ENCODE measurements around the gene PCDHGB7. TPM values are rescaled to one million over a fixed set of nuclear protein-coding genes. Genes with fewer than 3 reads are reported as not detected.

PCDHGB7 gene
- total and polyA plus RNA-seq, 7 donors = 0.60 to 19.4 (median 16.3) TPM; not detected in 1

GRCh38 chr5:141441571-141442170 is 24.2 kb downstream of the PCDHGB7 start:
- Histone ChIP-seq H3K36me3 (peaks cover 0 to 4% (median 0%) of the 10 kb centered on the region in 4 donors), H3K9me3 (peaks cover 12 to 56% (median 30%) of the 10 kb centered on the region in 4 donors), H3K27ac (no peak overlapping the region), H3K27me3 (no peaks in the 10 kb centered on the region), H3K4me1 (no peaks in the 10 kb centered on the region), H3K4me3 (no peak overlapping the region)
- 59 to 78% methylated on average over 50 of the region's 50 CpGs for WGBS, 2 donors
- DNase-seq = no peak
- TF ChIP-seq POLR2AphosphoS5 (IDR thresholded peaks at IDR 0.05) (no peak), EP300 (IDR thresholded peaks at IDR 0.05) (no peak), POLR2A (IDR thresholded peaks at IDR 0.05) (no peak), CTCF (IDR thresholded peaks at IDR 0.05) (no peak)
- intact Hi-C loops (cut with DNase I) = no loop called here

GRCh38 chr5:141465351-141465750 is 47.9 kb downstream of the PCDHGB7 start:
- no peaks in the 10 kb centered on the region for H3K9me3 ChIP-seq
- H3K4me1 ChIP-seq = no peaks in the 10 kb centered on the region
- no peak for DNase-seq
- no peaks in the 10 kb centered on the region for H3K27me3 ChIP-seq
- intact Hi-C loops (cut with DNase I) = no loop called here
- peaks cover 0 to 7% (median 0%) of the 10 kb centered on the region in 4 donors for H3K36me3 ChIP-seq
- no peak overlapping the region for H3K4me3 ChIP-seq
- TF ChIP-seq POLR2AphosphoS5 (IDR thresholded peaks at IDR 0.05) (no peak), POLR2A (IDR thresholded peaks at IDR 0.05) (no peak), EP300 (IDR thresholded peaks at IDR 0.05) (no peak), CTCF (IDR thresholded peaks at IDR 0.05) (no peak)
- WGBS, 2 donors = 94 to 97% methylated on average over 3 of the region's 3 CpGs
- no peak overlapping the region for H3K27ac ChIP-seq

Other genes with a start within 250 kb of the PCDHGB7 start
Only the 30 nearest of the 37 such genes appear.
- gene PCDHB11, start 218.1 kb upstream of the PCDHGB7 start, total RNA-seq = 1 to 10 TPM; 1.8 to 5.0 (median 3.6) TPM
- gene PCDHB11, start 218.1 kb upstream of the PCDHGB7 start, polyA plus RNA-seq = under 1 TPM in 1 of 3 donors, not detected in 2; 0.34 TPM
- gene PCDHB12, start 209.0 kb upstream of the PCDHGB7 start, total RNA-seq = 10 to 100 TPM in 1 of 4 donors, 1 to 10 TPM in 3; 4.3 to 10.2 (median 5.7) TPM
- under 1 TPM in 2 of 3 donors, not detected in 1; 0.34 to 0.60 TPM for gene PCDHB12, start 209.0 kb upstream of the PCDHGB7 start, polyA plus RNA-seq
- 1 to 10 TPM; 3.3 to 7.8 (median 6.1) TPM for gene PCDHB13, start 203.8 kb upstream of the PCDHGB7 start, total RNA-seq
- under 1 TPM in 2 of 3 donors, not detected in 1; 0.23 to 0.52 TPM for gene PCDHB13, start 203.8 kb upstream of the PCDHGB7 start, polyA plus RNA-seq
- gene PCDHB14, start 194.3 kb upstream of the PCDHGB7 start, total RNA-seq = 10 to 100 TPM in 1 of 4 donors, 1 to 10 TPM in 3; 6.3 to 10.5 (median 8.3) TPM
- 1 to 10 TPM in 1 of 3 donors, not detected in 2; 1.0 TPM for gene PCDHB14, start 194.3 kb upstream of the PCDHGB7 start, polyA plus RNA-seq
- 1 to 10 TPM; 2.9 to 7.3 (median 5.4) TPM for gene PCDHB15, start 172.3 kb upstream of the PCDHGB7 start, total RNA-seq
- under 1 TPM in 2 of 3 donors, not detected in 1; 0.23 to 0.93 TPM for gene PCDHB15, start 172.3 kb upstream of the PCDHGB7 start, polyA plus RNA-seq
- gene SLC25A2, start 113.6 kb upstream of the PCDHGB7 start, total RNA-seq = under 1 TPM in 2 of 4 donors, not detected in 2; 0.81 to 0.82 TPM
- under 1 TPM in 1 of 3 donors, not detected in 2; 0.35 TPM for gene SLC25A2, start 113.6 kb upstream of the PCDHGB7 start, polyA plus RNA-seq
- gene TAF7, start 96.9 kb upstream of the PCDHGB7 start, total RNA-seq = 10 to 100 TPM; 44.9 to 62.2 (median 48.1) TPM
- gene TAF7, start 96.9 kb upstream of the PCDHGB7 start, polyA plus RNA-seq = 10 to 100 TPM; 60.1 to 68.0 (median 62.7) TPM
- 1 to 10 TPM in 3 of 4 donors, under 1 TPM in 1; 0.71 to 1.4 (median 1.1) TPM for gene PCDHGA1, start 87.2 kb upstream of the PCDHGB7 start, total RNA-seq
- gene PCDHGA1, start 87.2 kb upstream of the PCDHGB7 start, polyA plus RNA-seq = under 1 TPM in 1 of 3 donors, not detected in 2; 0.26 TPM
- 1 to 10 TPM; 2.8 to 4.9 (median 3.8) TPM for gene PCDHGA2, start 78.9 kb upstream of the PCDHGB7 start, total RNA-seq
- gene PCDHGA2, start 78.9 kb upstream of the PCDHGB7 start, polyA plus RNA-seq = under 1 TPM in 1 of 3 donors, not detected in 2; 0.47 TPM
- gene PCDHGA3, start 73.8 kb upstream of the PCDHGB7 start, total RNA-seq = 1 to 10 TPM; 1.5 to 4.4 (median 3.1) TPM
- gene PCDHGA3, start 73.8 kb upstream of the PCDHGB7 start, polyA plus RNA-seq = under 1 TPM in 2 of 3 donors, not detected in 1; 0.19 to 0.60 TPM
- 1 to 10 TPM; 2.5 to 8.4 (median 4.1) TPM for gene PCDHGB1, start 67.6 kb upstream of the PCDHGB7 start, total RNA-seq
- gene PCDHGB1, start 67.6 kb upstream of the PCDHGB7 start, polyA plus RNA-seq = under 1 TPM in 1 of 3 donors, not detected in 2; 0.26 TPM
- 10 to 100 TPM in 1 of 4 donors, 1 to 10 TPM in 3; 5.0 to 11.3 (median 6.7) TPM for gene PCDHGA4, start 62.7 kb upstream of the PCDHGB7 start, total RNA-seq
- under 1 TPM in 1 of 3 donors, not detected in 2; 0.47 TPM for gene PCDHGA4, start 62.7 kb upstream of the PCDHGB7 start, polyA plus RNA-seq
- gene PCDHGB2, start 57.7 kb upstream of the PCDHGB7 start, total RNA-seq = 10 to 100 TPM in 2 of 4 donors, 1 to 10 TPM in 2; 4.3 to 12.9 (median 8.0) TPM
- gene PCDHGB2, start 57.7 kb upstream of the PCDHGB7 start, polyA plus RNA-seq = under 1 TPM in 1 of 3 donors, not detected in 2; 0.51 TPM
- 1 to 10 TPM; 5.3 to 8.3 (median 7.2) TPM for gene PCDHGA5, start 53.5 kb upstream of the PCDHGB7 start, total RNA-seq
- gene PCDHGA5, start 53.5 kb upstream of the PCDHGB7 start, polyA plus RNA-seq = under 1 TPM in 1 of 3 donors, not detected in 2; 0.57 TPM
- gene PCDHGB3, start 47.4 kb upstream of the PCDHGB7 start, total RNA-seq = 10 to 100 TPM in 1 of 4 donors, 1 to 10 TPM in 3; 6.1 to 16.1 (median 7.7) TPM
- gene PCDHGB3, start 47.4 kb upstream of the PCDHGB7 start, polyA plus RNA-seq = under 1 TPM in 2 of 3 donors, not detected in 1; under 0.01 to 0.41 TPM
- 10 to 100 TPM in 2 of 4 donors, 1 to 10 TPM in 2; 5.4 to 13.6 (median 8.4) TPM for gene PCDHGA6, start 43.8 kb upstream of the PCDHGB7 start, total RNA-seq
- gene PCDHGA6, start 43.8 kb upstream of the PCDHGB7 start, polyA plus RNA-seq = under 1 TPM in 1 of 3 donors, not detected in 2; 0.85 TPM
- gene PCDHGA7, start 34.9 kb upstream of the PCDHGB7 start, total RNA-seq = 10 to 100 TPM in 3 of 4 donors, 1 to 10 TPM in 1; 8.2 to 15.2 (median 10.9) TPM
- under 1 TPM in 1 of 3 donors, not detected in 2; 0.42 TPM for gene PCDHGA7, start 34.9 kb upstream of the PCDHGB7 start, polyA plus RNA-seq
- gene PCDHGB4, start 30.0 kb upstream of the PCDHGB7 start, total RNA-seq = 1 to 10 TPM; 6.1 to 9.1 (median 7.5) TPM
- under 1 TPM in 1 of 3 donors, not detected in 2; 0.54 TPM for gene PCDHGB4, start 30.0 kb upstream of the PCDHGB7 start, polyA plus RNA-seq
- 1 to 10 TPM; 4.4 to 7.9 (median 6.6) TPM for gene PCDHGA8, start 25.0 kb upstream of the PCDHGB7 start, total RNA-seq
- under 1 TPM in 1 of 3 donors, not detected in 2; 0.16 TPM for gene PCDHGA8, start 25.0 kb upstream of the PCDHGB7 start, polyA plus RNA-seq
- 10 to 100 TPM; 10.0 to 16.6 (median 11.8) TPM for gene PCDHGB5, start 19.7 kb upstream of the PCDHGB7 start, total RNA-seq
- 1 to 10 TPM in 1 of 3 donors, under 1 TPM in 1, not detected in 1; 0.23 to 1.3 TPM for gene PCDHGB5, start 19.7 kb upstream of the PCDHGB7 start, polyA plus RNA-seq
- 10 to 100 TPM in 3 of 4 donors, 1 to 10 TPM in 1; 7.5 to 15.8 (median 11.3) TPM for gene PCDHGA9, start 14.9 kb upstream of the PCDHGB7 start, total RNA-seq
- gene PCDHGA9, start 14.9 kb upstream of the PCDHGB7 start, polyA plus RNA-seq = under 1 TPM in 1 of 3 donors, not detected in 2; 0.79 TPM
- 10 to 100 TPM in 3 of 4 donors, 1 to 10 TPM in 1; 8.9 to 15.0 (median 12.1) TPM for gene PCDHGB6, start 9.7 kb upstream of the PCDHGB7 start, total RNA-seq
- gene PCDHGB6, start 9.7 kb upstream of the PCDHGB7 start, polyA plus RNA-seq = 1 to 10 TPM in 1 of 3 donors, not detected in 2; 1.2 TPM
- 10 to 100 TPM in 2 of 4 donors, 1 to 10 TPM in 2; 6.1 to 11.5 (median 9.0) TPM for gene PCDHGA10, start 4.7 kb upstream of the PCDHGB7 start, total RNA-seq
- 1 to 10 TPM in 1 of 3 donors, under 1 TPM in 2; 0.23 to 1.0 (median 0.60) TPM for gene PCDHGA10, start 4.7 kb upstream of the PCDHGB7 start, polyA plus RNA-seq
- 10 to 100 TPM in 1 of 4 donors, 1 to 10 TPM in 3; 6.1 to 10.8 (median 8.1) TPM for gene PCDHGA11, start 3.4 kb downstream of the PCDHGB7 start, total RNA-seq
- under 1 TPM in 1 of 3 donors, not detected in 2; 0.89 TPM for gene PCDHGA11, start 3.4 kb downstream of the PCDHGB7 start, polyA plus RNA-seq
- 10 to 100 TPM in 2 of 4 donors, 1 to 10 TPM in 2; 5.4 to 14.1 (median 11.3) TPM for gene PCDHGA12, start 12.8 kb downstream of the PCDHGB7 start, total RNA-seq
- gene PCDHGA12, start 12.8 kb downstream of the PCDHGB7 start, polyA plus RNA-seq = under 1 TPM in 1 of 3 donors, not detected in 2; 0.80 TPM
- gene PCDHGC3, start 58.3 kb downstream of the PCDHGB7 start, total RNA-seq = 10 to 100 TPM; 31.4 to 47.8 (median 39.4) TPM
- 10 to 100 TPM in 2 of 3 donors, 1 to 10 TPM in 1; 5.1 to 24.1 (median 23.4) TPM for gene PCDHGC3, start 58.3 kb downstream of the PCDHGB7 start, polyA plus RNA-seq
- gene PCDHGC4, start 67.4 kb downstream of the PCDHGB7 start, total RNA-seq = 1 to 10 TPM; 2.5 to 8.6 (median 5.2) TPM
- under 1 TPM in 1 of 3 donors, not detected in 2; 0.47 TPM for gene PCDHGC4, start 67.4 kb downstream of the PCDHGB7 start, polyA plus RNA-seq
- 1 to 10 TPM; 1.1 to 5.6 (median 3.6) TPM for gene PCDHGC5, start 71.4 kb downstream of the PCDHGB7 start, total RNA-seq
- under 1 TPM in 2 of 3 donors, not detected in 1; 0.26 to 0.60 TPM for gene PCDHGC5, start 71.4 kb downstream of the PCDHGB7 start, polyA plus RNA-seq
- 10 to 100 TPM; 14.4 to 26.9 (median 19.8) TPM for gene DIAPH1, start 201.3 kb downstream of the PCDHGB7 start, total RNA-seq
- gene DIAPH1, start 201.3 kb downstream of the PCDHGB7 start, polyA plus RNA-seq = 100 to 1,000 TPM in 1 of 3 donors, 10 to 100 TPM in 2; 54.1 to 105 (median 78.0) TPM
- gene HDAC3, start 219.2 kb downstream of the PCDHGB7 start, total RNA-seq = 10 to 100 TPM; 32.4 to 51.5 (median 38.2) TPM
- 10 to 100 TPM; 33.0 to 51.1 (median 37.7) TPM for gene HDAC3, start 219.2 kb downstream of the PCDHGB7 start, polyA plus RNA-seq

Data from sigmoid colon (tissue), 7 donors.